Inflammatory macrophage treated with lipopolysaccharide for 1 hour (primary cell): ENCODE data around the gene STARD13.
A peak's percentile ranks its signal among the peaks of the same experiment; 100 is the strongest.

Experiments used
- DNase-seq, 2 donors: peaks; one replicate each; pipeline ENCODE4 v3.0.0-alpha.2; 2020 to 2022

STARD13 gene

GRCh38 chr13:33108620-33109019, 176.9 kb downstream of the STARD13 start:
- DNase-seq = no peak

- no peak for DNase-seq
Observed at GRCh38 chr13:33107361-33107760, 178.2 kb downstream of the STARD13 start.

GRCh38 chr13:33106656-33107360, 178.7 kb downstream of the STARD13 start:
- DNase-seq = no peak

GRCh38 chr13:33105387-33106005, 180.1 kb downstream of the STARD13 start:
- peak; percentile 38 to 52 for DNase-seq

- DNase-seq = no peak
Observed at GRCh38 chr13:33103457-33103856, 182.1 kb downstream of the STARD13 start.

GRCh38 chr13:33101835-33102234, 183.7 kb downstream of the STARD13 start:
- DNase-seq = no peak

GRCh38 chr13:33100886-33101285, 184.7 kb downstream of the STARD13 start:
- DNase-seq = no peak

GRCh38 chr13:33099860-33100259, 185.7 kb downstream of the STARD13 start:
- no peak for DNase-seq

- no peak for DNase-seq
Observed at GRCh38 chr13:33096886-33097605, 188.5 kb downstream of the STARD13 start.

- DNase-seq = no peak
Observed at GRCh38 chr13:33092073-33092987, 193.2 kb downstream of the STARD13 start.

GRCh38 chr13:33091415-33091774, 194.2 kb downstream of the STARD13 start:
- no peak for DNase-seq

- DNase-seq = no peak
Observed at GRCh38 chr13:33090755-33091414, 194.7 kb downstream of the STARD13 start.

GRCh38 chr13:33089311-33089710, 196.2 kb downstream of the STARD13 start:
- DNase-seq = no peak

GRCh38 chr13:33087790-33088189, 197.8 kb downstream of the STARD13 start:
- no peak for DNase-seq

GRCh38 chr13:33087091-33087490, 198.5 kb downstream of the STARD13 start:
- no peak for DNase-seq

- DNase-seq = no peak
Observed at GRCh38 chr13:33083054-33083453, 202.5 kb downstream of the STARD13 start.

GRCh38 chr13:33081666-33082065, 203.9 kb downstream of the STARD13 start:
- DNase-seq = no peak

GRCh38 chr13:33080972-33081590, 204.5 kb downstream of the STARD13 start:
- DNase-seq = no peak

GRCh38 chr13:33079960-33080359, 205.6 kb downstream of the STARD13 start:
- DNase-seq = peak in 1 of 2 donors; percentile 25

- no peak for DNase-seq
Observed at GRCh38 chr13:33078263-33078662, 207.3 kb downstream of the STARD13 start.

GRCh38 chr13:33076001-33076992, 209.3 kb downstream of the STARD13 start:
- DNase-seq = no peak
